Limb (tissue), 2 donors: ENCODE data around the gene SLC12A8.

Experiments used
- DNase-seq, 2 donors: peaks; one replicate each; pipeline ENCODE4 v3.0.0-alpha.2; 2016; ENCODE audit errors: extremely low spot score in 2 of 2

Gene SLC12A8

DNA sequence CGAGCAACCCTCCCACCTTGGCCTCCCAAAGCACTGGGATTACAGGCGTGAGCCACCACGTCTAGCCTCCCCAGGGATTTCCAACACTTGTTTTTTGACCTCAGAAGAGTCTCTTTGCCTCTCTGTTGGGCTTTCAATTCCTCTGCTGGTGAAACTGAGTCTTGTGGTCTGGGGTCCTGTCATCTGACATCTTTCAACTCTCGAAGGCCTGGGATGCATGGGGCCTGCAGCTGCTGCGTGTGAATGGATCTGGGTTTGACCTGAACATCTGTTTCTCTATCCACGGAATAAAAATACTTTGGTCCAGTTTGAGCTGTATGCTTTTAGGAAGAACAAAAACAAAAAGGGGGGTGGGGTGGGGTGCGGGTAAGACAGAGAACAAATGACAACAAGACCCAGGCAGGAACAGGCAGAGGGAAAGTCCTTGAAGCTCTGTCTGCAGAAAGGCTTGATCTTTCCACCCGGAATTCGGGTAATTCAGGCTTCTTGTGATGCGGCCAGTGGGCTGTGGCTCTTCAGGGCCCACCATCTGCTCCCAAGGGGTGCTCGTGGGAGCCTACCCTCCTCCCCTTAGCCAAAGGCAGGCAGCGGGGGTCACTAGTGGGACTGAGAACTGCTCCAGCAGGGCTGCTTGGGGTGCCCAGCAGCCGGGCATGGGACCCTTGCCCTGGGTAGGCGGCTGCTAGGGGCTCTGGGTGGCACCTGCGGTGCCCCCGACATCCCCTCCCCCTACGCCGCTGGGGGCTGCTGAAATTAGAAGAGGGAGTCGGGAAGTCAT, 71.5 kb downstream of the SLC12A8 start:
- DNase-seq: no peak

DNA sequence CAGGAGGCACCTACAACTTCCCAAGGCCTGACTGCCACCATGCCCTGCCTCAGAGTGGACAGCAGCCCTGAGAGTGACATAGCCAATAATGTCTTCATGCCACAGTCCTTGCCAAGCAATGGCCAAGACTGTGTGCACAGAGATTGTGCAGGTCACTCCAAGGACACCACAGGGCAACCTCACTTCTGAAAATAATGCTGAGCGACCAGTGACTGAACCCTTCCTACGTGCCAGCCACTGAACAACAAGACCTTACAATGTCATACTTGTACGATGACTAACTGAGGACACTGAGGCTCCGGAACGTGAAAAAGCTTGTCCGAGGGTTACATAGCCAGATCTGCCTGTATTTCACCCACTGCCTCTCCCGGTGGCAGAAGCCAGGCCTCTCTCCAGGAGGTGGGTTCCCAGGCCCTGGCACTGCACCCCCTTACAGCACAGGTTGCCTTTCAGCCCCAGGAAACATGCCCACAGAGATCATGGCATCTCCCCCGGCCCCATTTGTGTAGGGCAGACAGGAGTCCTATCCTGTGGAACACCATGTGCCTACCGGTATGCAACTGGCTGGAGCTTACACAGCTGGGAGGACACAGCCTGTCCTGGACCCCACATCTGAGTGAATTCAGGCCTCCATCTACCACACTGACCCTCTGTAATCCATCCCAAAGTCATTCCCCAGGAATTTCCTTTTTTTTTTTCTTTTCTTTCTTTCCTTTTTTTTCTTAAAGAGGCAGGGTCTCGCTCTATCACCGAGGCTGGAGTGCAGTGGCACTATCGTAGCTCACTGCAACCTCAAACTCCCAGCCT, 72.3 kb downstream of the SLC12A8 start:
- DNase-seq: no peak

DNA sequence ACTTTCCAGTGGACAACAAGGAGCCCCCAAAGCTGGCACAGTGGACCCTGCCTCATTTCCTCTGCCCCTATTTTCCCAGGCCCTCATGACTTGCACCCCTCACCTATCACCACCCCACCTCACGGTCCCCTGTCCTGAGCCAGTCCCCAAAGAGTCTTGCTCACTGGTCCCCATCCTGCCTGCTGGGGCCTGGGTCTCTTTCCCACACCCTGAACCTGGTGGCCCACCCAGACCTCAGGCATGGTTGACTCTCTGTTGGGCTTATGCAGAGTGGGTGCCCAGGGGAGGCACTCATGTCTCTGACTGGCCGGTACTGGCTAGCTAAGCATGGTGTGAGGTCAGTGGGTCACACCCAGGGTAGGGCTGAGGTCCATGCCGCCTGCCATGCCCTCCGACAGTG, 73.2 kb downstream of the SLC12A8 start:
- DNase-seq: no peak

DNA sequence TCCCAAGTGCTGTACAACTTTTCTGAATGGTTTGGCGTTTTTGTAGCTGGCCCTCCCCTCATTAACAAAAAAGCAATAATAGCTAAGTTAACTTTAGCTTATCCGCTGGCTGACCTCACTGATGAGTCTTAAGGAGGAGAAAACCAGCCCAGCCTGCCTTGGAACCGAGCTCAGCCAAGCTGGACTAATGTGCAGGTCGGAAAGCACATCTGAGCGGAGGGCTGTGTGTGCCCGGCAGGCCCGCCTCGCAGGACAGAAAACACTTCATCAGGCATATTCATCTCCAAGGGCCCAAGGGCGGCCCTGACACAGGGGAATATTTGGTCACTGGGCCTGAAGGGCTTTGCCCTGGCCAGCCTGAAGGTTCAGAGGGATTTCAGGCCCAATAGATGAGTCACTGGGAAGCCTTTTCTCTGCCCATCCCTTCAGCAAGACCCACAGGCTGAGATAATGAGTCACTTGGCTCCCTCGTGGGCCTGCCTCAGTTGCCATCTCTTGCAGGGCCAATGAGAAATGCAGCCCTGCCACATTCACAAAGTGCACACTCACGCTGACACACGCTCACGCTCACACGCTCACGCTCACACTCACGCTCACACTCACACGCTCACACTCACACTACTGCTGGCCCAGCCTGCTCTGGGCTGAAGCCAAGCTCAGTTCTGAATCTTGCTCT, 75.1 kb downstream of the SLC12A8 start:
- no peak for DNase-seq

DNA sequence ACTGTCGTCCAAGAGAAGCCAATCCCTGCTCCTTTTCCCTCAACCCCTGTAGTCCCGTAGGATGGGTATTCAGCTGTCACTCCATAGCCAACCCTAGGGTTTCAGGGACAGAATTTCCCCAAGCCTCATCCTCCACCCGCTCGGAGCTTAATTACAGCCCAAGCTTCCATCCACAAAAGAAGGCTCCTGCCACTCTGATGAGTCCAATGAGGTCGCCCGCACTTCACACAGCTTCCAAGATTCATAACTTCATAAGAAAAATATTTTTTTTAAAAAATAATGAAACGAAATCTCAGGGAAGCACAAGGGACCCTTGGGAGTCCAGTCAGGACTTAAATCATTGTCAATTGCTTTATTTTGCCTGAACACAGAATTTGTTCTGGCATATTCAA, 75.6 kb downstream of the SLC12A8 start:
- no peak for DNase-seq

DNA sequence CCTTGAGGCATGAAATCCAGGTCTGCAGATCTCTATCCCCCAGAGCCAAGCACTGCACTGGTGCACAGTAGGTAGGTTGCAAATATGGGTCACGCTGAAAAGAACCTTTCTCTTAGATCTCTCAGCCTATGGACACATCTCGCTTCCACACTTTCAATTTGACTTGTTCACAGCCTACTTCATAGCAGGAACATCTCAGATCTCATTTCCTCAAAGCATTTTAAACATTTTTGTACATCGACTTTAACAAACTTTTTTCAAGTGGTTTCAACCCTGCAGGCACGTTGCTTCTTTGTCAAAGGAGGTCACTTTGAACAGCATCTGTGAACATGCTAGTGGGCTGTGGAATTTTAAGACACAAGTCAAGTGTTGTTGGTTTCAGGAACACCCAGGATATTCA, 76.0 kb downstream of the SLC12A8 start:
- no peak for DNase-seq

DNA sequence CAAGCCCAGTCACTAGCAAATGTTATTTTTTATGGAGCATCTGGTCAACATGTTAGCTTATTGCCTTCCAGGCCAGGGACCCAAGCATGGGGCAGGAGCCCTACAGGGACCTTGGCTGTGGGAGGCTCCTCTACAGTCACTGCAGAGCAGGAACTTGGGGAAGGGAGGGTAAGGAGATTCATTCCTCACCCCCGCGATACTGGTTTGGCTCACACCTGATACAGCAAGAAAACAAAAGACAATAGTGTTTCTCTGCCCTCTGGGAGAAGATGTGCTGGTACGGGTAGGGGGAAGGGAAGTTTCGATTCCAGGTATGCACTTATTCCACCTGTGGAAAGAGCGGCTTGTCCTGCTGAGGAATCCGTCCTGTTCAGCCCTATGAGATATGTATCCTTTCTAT, 77.6 kb downstream of the SLC12A8 start:
- no peak for DNase-seq

DNA sequence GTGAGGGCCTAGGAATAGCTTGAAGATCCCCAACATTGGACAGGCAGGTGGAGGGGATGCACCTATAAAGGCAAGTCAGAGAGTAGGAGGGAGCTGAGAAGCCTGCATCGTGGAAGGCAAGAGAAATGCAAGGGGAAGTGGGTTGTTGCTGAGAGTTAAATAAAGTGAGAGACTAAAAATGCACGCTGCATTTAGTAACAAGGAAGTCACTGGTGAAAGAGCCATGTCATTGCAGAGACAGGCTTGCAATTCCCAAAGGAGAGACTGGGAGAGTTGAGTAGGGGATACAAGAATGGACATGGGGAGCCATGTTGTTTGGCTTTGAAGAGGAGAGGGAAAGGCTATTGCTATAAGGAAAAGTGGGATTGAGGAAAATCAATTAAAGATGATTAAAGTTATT, 79.7 kb downstream of the SLC12A8 start:
- DNase-seq: no peak

DNA sequence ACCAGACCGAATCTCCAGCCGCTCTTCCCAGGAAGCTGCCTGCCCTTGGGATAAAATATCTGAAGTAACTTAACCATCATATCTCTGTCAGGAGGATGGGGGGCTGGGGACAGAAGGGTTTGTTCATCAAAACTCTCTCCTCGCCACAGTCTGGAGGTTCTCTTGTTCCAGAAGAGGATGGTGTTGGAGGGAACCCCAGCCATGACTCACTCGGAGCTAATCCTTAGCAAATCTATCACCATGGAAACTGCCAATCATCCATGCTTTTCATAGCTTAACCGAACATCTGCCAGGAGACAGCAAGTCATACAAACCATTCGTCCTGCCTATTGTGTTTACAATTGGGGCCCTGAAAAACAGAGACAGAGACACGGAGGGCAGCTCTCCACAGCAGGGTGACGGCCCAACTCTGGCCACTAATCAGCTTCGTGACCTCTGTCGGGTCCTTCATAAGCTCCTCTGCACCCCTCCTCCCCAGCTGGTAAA, 83.0 kb downstream of the SLC12A8 start:
- DNase-seq: peak; percentile 62 to 90

DNA sequence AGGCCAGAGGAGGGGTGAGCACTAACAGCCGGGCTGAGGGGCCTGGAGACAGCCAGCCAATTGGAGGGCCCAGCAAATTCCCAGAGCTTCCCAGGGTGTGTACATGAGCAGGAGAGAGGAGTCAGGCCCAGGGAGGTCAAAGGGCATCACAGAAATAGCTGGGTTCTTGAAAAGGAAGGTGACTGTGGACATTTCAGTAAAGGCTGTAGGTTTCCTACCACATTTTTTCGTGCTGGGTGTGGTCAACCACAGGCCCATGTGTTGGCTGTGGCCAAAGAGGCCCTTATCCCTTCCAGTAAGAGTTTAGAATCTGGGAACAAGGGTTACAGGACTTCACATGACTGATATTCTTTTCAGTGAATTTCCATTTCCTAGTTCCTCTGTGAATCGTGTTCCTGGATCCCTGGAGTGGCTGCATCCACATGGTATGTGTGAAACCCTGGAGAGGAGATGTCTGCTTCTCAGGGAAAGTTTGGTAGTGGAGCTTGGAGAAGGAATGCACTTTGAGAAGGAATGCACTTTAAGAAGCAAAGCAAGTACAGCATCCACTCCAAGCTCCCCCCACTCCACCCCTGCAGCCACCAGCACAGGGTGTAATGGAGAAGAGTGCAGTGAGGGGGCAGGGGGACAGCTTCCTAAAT, 83.6 kb downstream of the SLC12A8 start:
- peak; percentile 62 to 65 for DNase-seq

DNA sequence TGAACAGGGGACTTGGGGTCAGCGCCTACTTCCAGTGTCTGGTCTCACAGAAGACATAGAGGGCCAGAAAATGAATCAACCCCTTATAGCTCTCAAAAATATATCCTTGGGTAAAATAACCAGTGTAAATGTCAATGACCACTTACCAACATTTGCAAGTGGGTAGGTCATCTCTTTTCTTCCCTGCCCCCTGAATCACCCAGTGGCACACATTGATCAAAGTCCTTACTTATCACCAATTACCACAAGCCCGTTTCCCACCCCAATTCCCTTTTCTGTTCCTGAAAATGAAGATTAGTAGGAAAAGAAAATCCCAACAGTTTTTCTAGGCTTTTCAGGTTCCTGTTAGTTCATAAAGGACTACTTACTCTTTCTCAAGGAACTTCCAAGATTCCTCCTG, 86.2 kb downstream of the SLC12A8 start:
- no peak for DNase-seq

DNA sequence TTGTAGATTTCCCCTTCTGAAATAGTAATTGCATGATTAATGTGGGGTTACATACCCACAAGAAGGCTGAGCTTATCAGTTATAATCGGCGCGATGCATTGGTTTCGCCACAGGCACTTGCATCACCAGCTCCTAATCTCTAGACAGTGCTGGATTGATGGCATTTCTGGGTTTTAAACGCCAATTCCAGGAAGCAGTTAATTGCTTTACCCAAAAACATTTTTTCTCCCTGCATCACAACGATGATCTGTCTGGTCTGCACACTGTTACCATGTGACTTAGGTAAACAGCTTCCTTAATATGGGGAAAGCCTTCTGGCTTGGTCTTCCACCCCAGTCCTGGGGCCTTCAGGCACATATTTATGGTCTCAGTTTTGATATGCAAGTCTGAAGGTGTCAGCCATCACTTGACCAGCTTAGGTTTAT, 86.7 kb downstream of the SLC12A8 start:
- no peak for DNase-seq

DNA sequence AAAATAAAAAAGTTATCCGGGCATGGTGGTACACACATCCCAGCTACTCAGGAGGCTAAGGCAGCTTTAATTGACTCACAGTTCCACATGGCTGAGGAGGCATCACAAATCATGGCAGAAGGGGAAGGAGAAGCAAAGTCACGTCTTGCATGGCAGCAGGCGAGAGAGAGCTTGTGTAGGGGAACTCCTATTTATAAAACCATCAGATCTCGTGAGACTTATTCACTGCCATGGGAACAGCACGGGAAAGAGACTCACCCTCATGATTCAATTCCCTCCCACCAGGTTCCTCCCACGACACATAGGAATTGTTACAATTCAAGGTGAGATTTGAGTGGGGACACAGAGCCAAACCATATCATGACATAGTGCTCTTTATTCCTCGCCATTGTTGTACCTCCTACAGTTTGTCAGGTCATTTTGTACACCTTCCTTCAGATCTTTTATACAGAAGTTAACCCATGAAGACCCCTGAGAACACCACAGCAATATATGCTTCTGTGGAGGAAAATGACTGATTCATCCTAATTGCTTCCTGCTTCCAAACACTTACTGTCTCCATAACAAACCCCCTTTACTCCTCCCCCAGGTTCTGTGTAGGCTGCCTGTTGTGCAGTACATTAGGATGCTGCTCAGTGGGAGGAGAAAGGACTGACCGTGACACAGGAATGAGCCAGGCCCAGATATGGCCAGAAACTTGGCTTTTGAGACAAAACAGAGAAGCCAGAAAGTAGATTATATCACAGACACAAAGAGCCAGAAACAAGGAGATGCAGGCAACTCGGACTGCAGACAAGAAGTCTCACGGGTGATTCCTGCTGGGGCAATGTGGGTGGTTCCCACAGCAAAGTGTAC, 88.9 kb downstream of the SLC12A8 start:
- DNase-seq: no peak

DNA sequence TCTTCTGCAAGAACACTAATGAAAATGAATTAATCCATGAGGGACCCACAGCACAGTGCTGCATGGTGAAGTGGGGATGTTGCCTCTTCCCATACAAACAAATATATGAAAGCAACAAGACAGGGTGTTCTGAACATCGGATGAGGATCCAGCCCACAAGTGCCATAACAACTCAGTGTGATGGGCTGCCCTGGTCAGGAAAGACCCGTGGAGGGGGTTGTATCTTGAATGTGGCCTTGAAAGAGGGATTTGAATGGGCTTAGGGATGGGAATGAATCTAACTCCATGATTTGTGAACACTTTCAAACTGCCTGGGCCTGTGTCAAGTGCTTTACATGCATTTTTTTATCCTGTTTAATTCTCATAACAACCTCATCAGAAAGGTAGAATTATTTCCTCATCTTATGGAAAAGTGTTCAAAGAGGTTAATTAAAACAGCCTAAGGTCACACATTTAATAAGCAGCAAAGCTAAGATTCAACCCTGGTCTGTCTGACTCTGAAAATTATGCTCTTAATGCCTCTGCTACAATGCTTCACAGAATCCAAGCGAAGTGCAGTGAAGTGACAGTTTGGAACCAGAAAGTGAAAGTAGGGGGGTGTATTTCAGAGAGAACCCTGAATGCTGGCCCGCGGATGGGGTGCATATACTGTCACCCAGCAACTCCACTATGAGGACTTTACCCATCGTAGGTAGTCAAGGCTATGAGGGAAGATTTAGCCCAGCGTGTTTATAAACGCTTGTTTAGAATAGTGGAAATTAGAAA, 91.1 kb downstream of the SLC12A8 start:
- no peak for DNase-seq

DNA sequence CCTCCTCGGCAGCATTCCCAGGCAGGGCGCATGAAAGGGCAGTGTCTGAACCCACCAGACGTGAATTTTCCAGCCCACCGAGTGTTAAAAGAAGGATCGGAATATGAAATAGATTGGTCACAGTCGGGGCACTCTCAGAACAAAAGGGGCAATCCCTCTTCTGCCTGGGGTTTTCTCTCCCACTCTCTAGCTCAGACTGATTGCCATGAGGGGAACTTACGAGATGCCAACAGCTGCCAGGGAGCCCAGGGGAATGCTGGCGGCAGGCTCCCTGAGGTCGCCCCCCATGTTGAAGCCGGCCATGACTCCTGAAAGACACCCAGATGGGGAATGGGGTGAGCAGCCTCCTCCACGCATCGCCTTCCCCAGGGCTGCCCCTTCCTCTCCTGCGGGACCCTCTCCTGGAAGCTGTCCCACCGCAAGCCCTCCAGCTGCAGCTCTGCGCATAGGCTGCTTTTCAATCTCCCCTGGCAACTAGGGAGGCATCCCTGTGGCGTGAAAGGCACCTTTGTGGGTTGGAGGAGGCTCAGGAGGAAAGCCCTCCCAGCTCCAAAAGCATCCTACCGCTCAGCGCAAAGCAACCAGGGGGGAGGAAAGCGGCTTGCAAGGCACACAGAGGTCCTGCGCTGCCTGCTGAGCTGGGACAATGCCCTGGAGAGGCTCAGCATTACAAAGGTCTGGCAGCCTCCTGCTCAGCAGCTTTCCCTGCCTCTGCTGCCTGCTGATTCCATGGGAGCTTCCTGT, 92.0 kb downstream of the SLC12A8 start:
- DNase-seq: peak; percentile 44 to 72

DNA sequence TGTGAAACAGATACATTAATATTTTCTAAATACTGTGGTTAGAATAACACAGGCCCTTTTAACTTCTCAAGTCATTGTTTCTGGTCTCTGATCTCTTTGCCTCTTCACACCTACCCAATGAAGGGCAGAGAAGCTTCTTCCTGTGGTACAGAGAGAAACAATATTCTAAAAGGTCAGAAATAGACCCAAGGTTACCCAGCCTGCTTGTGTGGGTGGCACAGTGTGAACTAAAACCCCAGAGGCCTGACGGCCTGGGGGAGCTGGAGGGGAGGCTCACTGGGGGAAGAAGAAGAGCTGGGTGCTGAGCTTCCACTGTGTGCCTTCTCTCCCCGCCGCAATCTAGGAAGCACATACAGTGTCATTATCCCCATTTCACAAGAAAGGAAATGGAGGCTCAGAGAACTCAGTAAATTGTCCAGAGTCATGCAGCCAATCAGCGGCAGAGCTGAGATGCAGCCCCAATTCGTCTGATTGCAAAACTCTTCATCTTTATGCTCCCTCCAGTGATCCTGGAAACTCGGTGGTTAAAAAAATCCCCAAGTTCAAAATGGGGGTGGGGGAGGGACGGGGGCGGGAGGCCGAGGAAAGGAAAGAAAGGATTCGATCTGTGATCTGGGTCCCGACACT, 92.7 kb downstream of the SLC12A8 start:
- no peak for DNase-seq

DNA sequence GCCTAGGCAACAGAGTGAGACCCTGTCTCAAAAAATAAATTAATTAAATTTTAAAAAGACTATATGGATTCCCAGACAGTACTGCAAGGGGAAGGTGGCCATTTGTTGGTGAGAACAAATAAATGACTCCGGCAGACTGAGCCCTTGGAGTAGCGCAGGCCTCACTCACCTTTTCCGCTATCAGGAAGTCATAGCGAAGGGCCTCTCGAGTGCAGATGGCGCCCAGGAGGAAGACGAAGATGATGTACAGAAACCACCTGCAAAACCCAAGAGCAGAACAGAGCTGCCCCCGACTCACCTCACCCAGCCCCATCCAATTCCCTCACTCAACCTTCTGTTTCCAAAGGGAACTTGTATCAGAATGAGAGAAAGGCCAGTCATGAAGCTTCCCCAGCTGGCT, 93.9 kb downstream of the SLC12A8 start:
- DNase-seq: no peak

DNA sequence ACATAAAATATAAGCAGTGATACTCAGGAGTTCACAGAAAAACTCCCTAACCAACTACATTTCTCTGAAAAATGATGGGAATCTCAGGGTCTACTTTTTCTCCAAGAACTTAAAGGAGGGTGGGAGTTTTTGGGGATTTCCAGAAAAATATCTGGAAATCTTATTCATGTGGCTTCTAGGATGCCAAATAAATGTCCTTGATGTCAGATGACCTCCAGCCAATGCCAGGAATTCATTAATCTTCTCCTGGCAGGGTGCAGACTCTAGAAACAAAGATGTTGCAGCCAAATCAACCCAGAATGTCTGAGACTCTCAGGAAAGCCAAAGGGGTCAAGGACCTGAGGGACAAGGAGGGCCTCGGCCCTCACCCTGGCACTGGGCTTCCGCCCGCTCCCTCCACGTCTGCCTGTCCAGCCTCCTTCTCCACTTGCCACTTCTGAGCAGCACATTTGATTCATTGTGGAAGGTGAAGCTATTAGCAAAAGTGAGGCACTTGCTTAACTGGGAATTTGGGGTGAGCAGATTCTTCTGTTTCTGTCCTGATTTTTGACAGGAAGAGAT, 94.8 kb downstream of the SLC12A8 start:
- no peak for DNase-seq
